GM12878 (cell line): ENCODE results near the gene CSHL1. TPM values are rescaled to one million over a fixed set of nuclear protein-coding genes. Genes with fewer than 3 reads are reported as not detected.

Experiments used
- ATAC-seq: fragments of 200-7000 bp; cut with Tn5 transposase; 3 replicates; pipeline ENCODE4 v1.9.1; 2020; ENCODE audit warnings: mild to moderate bottlenecking, moderate library complexity
- BruUV-seq: library from RNA; stranded (reverse); fragments of 400-500 nt; replicated peaks from 2 replicates; lab custom pipeline; 2021; lab: Mats Ljungman, UMichigan
- CTCF ChIA-PET: fragments of 300-600 bp; sonication (Branson Sonifier 250); formaldehyde crosslinking; extraction: SDS; loops from one replicate; lab custom pipeline; 2021; ENCODE audit warnings: inconsistent platforms; lab: Yijun Ruan, JAX
- POLR2A ChIA-PET: fragments of 350-600 bp; formaldehyde crosslinking; extraction: SDS; loops from one replicate; lab custom pipeline; 2021; ENCODE audit warnings: inconsistent platforms; lab: Charles Lee
- RAD21 ChIA-PET: fragments of 300-600 bp; sonication (Branson Sonifier 250); formaldehyde crosslinking; loops from one replicate; lab custom pipeline; 2023; ENCODE audit warnings: antibody characterized with exemption; ENCODE audit not compliant: unreplicated experiment; lab: Charles Lee
- SMC1A ChIA-PET: fragments of 300-600 bp; sonication (Branson Sonifier 250); formaldehyde crosslinking; loops from one replicate; lab custom pipeline; 2023; ENCODE audit not compliant: unreplicated experiment, uncharacterized antibody; lab: Charles Lee
- DNase-seq: peaks from one replicate; pipeline ENCODE4 v3.0.0-alpha.2; 2011; ENCODE audit warnings: low read depth, low spot score
- FAIRE-seq: peaks from 3 replicates; lab custom pipeline; 2011; peaks lifted over from hg19 to GRCh38; lab: Jason Lieb, UNC
- H2AFZ ChIP-seq: 2 replicates; pipeline ENCODE4 v1.6.0; 2011; ENCODE audit warnings: low read depth, low read length, control low read depth; ENCODE audit not compliant: control insufficient read depth
- H3K27ac ChIP-seq: 2 replicates; pipeline ENCODE4 v1.5.1; 2011; ENCODE audit warnings: control low read depth; ENCODE audit not compliant: control insufficient read depth, insufficient read depth
- H3K27me3 ChIP-seq, 2 experiments: replicated peaks in 1 of 2; 2 replicates each; pipeline versions ENCODE4 v1.6.0 to v1.6.1; 2011; ENCODE audit warnings: low read length in 1 of 2; ENCODE audit not compliant: control insufficient read depth in 2 of 2, insufficient read depth in 2 of 2
- H3K36me3 ChIP-seq, 2 experiments: 2 replicates each; pipeline ENCODE4 v1.5.1; 2011; ENCODE audit warnings: low read length in 1 of 2; ENCODE audit not compliant: control insufficient read depth in 2 of 2, insufficient read depth in 2 of 2
- H3K4me1 ChIP-seq: 2 replicates; pipeline ENCODE4 v1.6.1; 2011; ENCODE audit warnings: mild to moderate bottlenecking, low read length, moderate library complexity, mixed read lengths; ENCODE audit not compliant: control insufficient read depth, insufficient read depth
- H3K4me2 ChIP-seq: 2 replicates; pipeline ENCODE4 v1.6.0; 2011; ENCODE audit warnings: control low read depth; ENCODE audit not compliant: control insufficient read depth, insufficient read depth
- H3K4me3 ChIP-seq: fragments of 200-600 bp; sonication (generic); 2 replicates; pipeline ENCODE4 v1.5.1; 2016
- H3K79me2 ChIP-seq: 2 replicates; pipeline ENCODE4 v1.6.0; 2011; ENCODE audit warnings: low read length; ENCODE audit not compliant: control insufficient read depth, insufficient read depth
- H3K9ac ChIP-seq: 2 replicates; pipeline ENCODE4 v1.8.0; 2011; ENCODE audit warnings: low read length, control low read depth, mixed read lengths; ENCODE audit not compliant: control insufficient read depth, insufficient read depth
- H3K9me3 ChIP-seq: replicated peaks from 3 replicates; pipeline ENCODE4 v1.5.1; 2011; ENCODE audit warnings: mild to moderate bottlenecking, low read length; ENCODE audit not compliant: control insufficient read depth, insufficient read depth
- H4K20me1 ChIP-seq: 2 replicates; pipeline ENCODE4 v1.6.0; 2011; ENCODE audit not compliant: control insufficient read depth, insufficient read depth
- ATF2 ChIP-seq: IDR thresholded peaks from 2 replicates; pipeline ENCODE4 v1.6.1; 2012; ENCODE audit warnings: low read length, inconsistent platforms
- BACH1 ChIP-seq: fragments of 450-650 bp; IDR thresholded peaks from 2 replicates; pipeline ENCODE4 v1.6.1; 2017; ENCODE audit warnings: mild to moderate bottlenecking, borderline replicate concordance
- CREM ChIP-seq: IDR thresholded peaks from 2 replicates; pipeline ENCODE4 v1.6.1; 2014; ENCODE audit warnings: antibody characterized with exemption, low read depth
- PAX5 ChIP-seq: IDR thresholded peaks from 2 replicates; pipeline ENCODE4 v1.6.1; 2011; ENCODE audit warnings: low read depth, low read length, borderline replicate concordance
- SMARCA5 ChIP-seq: fragments of 450-650 bp; IDR thresholded peaks from 2 replicates; pipeline ENCODE4 v1.6.1; 2017; ENCODE audit warnings: mild to moderate bottlenecking
- TARDBP ChIP-seq: IDR thresholded peaks from 2 replicates; pipeline ENCODE4 v1.6.1; 2016; ENCODE audit warnings: borderline replicate concordance
- ZNF274 ChIP-seq: IDR thresholded peaks from one replicate; pipeline ENCODE4 v1.8.0; 2011; ENCODE audit not compliant: insufficient read length, insufficient read depth
- ZNF687 ChIP-seq: fragments of 450-650 bp; IDR thresholded peaks from 2 replicates; pipeline ENCODE4 v1.6.1; 2017; ENCODE audit warnings: mild to moderate bottlenecking, moderate library complexity
- WGBS: methylation state at CpG from one replicate; pipeline ENCODE4 v1.1.6; 2016; ENCODE audit warnings: low lambda C conversion rate; ENCODE audit not compliant: insufficient replicate concordance, insufficient coverage; ENCODE audit errors: missing lambda C conversion rate; 5-methylcytosine and 5-hydroxymethylcytosine counted together
- in situ Hi-C: fragments of 300-500 bp; cut with MboI; formaldehyde crosslinking; loops from 9 replicates; pipeline ENCODE4 v1.14.3; 2018; ENCODE audit warnings: mixed read lengths
- intact Hi-C: fragments of 100-400 bp; cut with micrococcal nuclease; formaldehyde crosslinking; loops from one replicate; pipeline ENCODE4 v1.14.2; 2022; ENCODE audit not compliant: unreplicated experiment
- polyA plus RNA-seq, 11 experiments: library from polyadenylated mRNA; depleted of rRNA in 4 of 11; unstranded in 6 of 11; stranded (reverse) in 5 of 11; fragments of >200 nt; fragmentation: Nextera tagmentation in 4 of 11; fragmentation: Illumina TruSeq in 1 of 11; extraction: Ambion mirVana in 4 of 11; extraction: Trizol in 1 of 11; gene quantifications; 1 replicate in 1 of 11; 2 replicates in 10 of 11; pipeline versions ENCODE4 v1.2.1 to v1.2.3, GENCODE V29; 2011 to 2016; ENCODE audit warnings: inconsistent platforms in 2 of 11, missing spikeins in 2 of 11, low read depth in 1 of 11
- total RNA-seq, 4 experiments: library from RNA; depleted of rRNA in 3 of 4; stranded (reverse); fragments of >200 nt in 3 of 4; fragmentation: Illumina TruSeq in 1 of 4; extraction: Trizol in 1 of 4; gene quantifications; 2 replicates each; pipeline versions ENCODE4 v1.2.1 to v1.2.3, GENCODE V29; 2013 to 2021
- TF ChIP-seq, protein P1 (sequence below): IDR thresholded peaks from 2 replicates; pipeline ENCODE4 v1.6.1; 2012; ENCODE audit warnings: mild to moderate bottlenecking, low read depth, low read length

The CSHL1 gene
- total and polyA plus RNA-seq, 10 of the 15 experiments (the other 5 are each of a cell fraction or from before 2014, with no cell fraction given) = not detected

GRCh38 chr17:63940584-63940983 is 29.5 kb upstream of the CSHL1 start:
- CTCF ChIA-PET = interaction anchor here (1.1 to 1.4 kb wide), 3 partner anchors 10 to 21 kb away, joined by 3 to 5 read pairs (median 3); partner anchors contain the start of gene GH1
- SMC1A ChIA-PET = interaction anchor here (1.1 to 1.3 kb wide), 2 partner anchors 13 to 20 kb away, joined by 3 to 4 read pairs; no protein-coding TSS in a partner anchor
- RAD21 ChIA-PET = no interaction called here
- H3K27me3 ChIP-seq = no peaks in the 10 kb centered on the region
- no peak for FAIRE-seq
- POLR2A ChIA-PET = interaction anchor here (0.6 kb wide), 1 partner anchor 13 kb away, joined by 5 read pairs; no protein-coding TSS in a partner anchor
- ATAC-seq = no peak
- no peak overlapping the region for H2AFZ ChIP-seq
- no peak overlapping the region for H3K4me2 ChIP-seq
- intact Hi-C loops = no loop called here
- no TSS peak for BruUV-seq
- no peak overlapping the region for H3K4me3 ChIP-seq
- in situ Hi-C loops = no loop called here
- no peaks in the 10 kb centered on the region; the same call in 2 of the 3 replicates for H3K9me3 ChIP-seq
- H3K27ac ChIP-seq = no peak overlapping the region
- TF ChIP-seq ZNF687 = no peak
- no peak for TF ChIP-seq TARDBP
- no peak for TF ChIP-seq ZNF274
- no peak for TF ChIP-seq PAX5
- no peak for TF ChIP-seq BACH1
- TF ChIP-seq ATF2 = no peak
- TF ChIP-seq, protein P1, sequence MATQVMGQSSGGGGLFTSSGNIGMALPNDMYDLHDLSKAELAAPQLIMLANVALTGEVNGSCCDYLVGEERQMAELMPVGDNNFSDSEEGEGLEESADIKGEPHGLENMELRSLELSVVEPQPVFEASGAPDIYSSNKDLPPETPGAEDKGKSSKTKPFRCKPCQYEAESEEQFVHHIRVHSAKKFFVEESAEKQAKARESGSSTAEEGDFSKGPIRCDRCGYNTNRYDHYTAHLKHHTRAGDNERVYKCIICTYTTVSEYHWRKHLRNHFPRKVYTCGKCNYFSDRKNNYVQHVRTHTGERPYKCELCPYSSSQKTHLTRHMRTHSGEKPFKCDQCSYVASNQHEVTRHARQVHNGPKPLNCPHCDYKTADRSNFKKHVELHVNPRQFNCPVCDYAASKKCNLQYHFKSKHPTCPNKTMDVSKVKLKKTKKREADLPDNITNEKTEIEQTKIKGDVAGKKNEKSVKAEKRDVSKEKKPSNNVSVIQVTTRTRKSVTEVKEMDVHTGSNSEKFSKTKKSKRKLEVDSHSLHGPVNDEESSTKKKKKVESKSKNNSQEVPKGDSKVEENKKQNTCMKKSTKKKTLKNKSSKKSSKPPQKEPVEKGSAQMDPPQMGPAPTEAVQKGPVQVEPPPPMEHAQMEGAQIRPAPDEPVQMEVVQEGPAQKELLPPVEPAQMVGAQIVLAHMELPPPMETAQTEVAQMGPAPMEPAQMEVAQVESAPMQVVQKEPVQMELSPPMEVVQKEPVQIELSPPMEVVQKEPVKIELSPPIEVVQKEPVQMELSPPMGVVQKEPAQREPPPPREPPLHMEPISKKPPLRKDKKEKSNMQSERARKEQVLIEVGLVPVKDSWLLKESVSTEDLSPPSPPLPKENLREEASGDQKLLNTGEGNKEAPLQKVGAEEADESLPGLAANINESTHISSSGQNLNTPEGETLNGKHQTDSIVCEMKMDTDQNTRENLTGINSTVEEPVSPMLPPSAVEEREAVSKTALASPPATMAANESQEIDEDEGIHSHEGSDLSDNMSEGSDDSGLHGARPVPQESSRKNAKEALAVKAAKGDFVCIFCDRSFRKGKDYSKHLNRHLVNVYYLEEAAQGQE = no peak
- no peak for TF ChIP-seq CREM
- TF ChIP-seq SMARCA5 = no peak
- TF ChIP-seq, all 136 proteins: peak for 0
- Histone ChIP-seq H3K4me1 (peaks cover 2% of the 10 kb centered on the region; the same call in 1 of the 2 replicates), H3K36me3 (no peaks in the 10 kb centered on the region), H3K79me2 (no peaks in the 10 kb centered on the region), H3K9ac (no peak overlapping the region), H4K20me1 (no peaks in the 10 kb centered on the region)
- whole genome bisulfite sequencing = 75% methylated on average over 14 of the region's 14 CpGs
- no peak for DNase-seq
